Tibial nerve (tissue), 3 donors: ENCODE measurements around the gene MYO1D.

Source experiments
- POLR2A ChIP-seq, 2 donors: fragments of 450-650 bp; IDR thresholded peaks; one replicate each; pipeline ENCODE4 v1.6.1; 2017; ENCODE audit warnings: antibody characterized with exemption in 2 of 2, mild to moderate bottlenecking in 2 of 2, moderate library complexity in 2 of 2
- TF ChIP-seq, protein P1 (sequence below), 5 experiments: fragments of 200-600 bp in 3 of 5; fragments of 450-650 bp in 2 of 5; sonication (generic) in 3 of 5; IDR thresholded peaks; one replicate each; pipeline ENCODE4 v1.5.1; 2016 to 2019; ENCODE audit warnings: antibody characterized with exemption in 5 of 5, mild to moderate bottlenecking in 3 of 5, moderate library complexity in 2 of 5

DNA sequence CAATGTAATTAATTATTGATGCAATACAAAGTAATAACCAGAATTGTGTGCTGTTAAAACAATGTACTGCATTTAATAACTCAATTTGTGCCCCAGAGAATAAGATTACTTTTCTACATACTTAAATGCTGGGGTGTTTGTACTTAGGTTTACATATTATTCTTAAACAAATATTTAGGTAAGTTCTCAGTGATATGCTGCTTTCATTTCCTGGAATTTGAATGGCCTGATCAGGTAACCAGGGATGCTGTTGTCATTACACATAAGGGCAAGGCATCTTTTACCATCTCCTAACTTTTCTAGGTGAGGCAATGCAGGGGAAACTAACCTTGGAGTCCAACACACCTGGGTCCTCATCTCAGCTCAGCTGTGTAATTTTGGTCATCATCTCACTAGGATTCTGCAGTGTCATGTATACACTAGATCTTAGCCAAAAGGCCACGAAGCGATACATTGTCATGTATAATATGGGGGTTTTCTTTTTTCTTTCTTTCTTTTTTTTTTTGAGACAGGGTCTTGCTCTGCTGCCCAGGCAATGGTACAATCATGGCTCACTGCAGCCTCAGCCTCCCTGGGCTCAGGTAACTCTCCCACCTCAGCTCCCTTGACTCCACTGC is 45.2 kb downstream of the MYO1D start:
- TF ChIP-seq, protein P1, sequence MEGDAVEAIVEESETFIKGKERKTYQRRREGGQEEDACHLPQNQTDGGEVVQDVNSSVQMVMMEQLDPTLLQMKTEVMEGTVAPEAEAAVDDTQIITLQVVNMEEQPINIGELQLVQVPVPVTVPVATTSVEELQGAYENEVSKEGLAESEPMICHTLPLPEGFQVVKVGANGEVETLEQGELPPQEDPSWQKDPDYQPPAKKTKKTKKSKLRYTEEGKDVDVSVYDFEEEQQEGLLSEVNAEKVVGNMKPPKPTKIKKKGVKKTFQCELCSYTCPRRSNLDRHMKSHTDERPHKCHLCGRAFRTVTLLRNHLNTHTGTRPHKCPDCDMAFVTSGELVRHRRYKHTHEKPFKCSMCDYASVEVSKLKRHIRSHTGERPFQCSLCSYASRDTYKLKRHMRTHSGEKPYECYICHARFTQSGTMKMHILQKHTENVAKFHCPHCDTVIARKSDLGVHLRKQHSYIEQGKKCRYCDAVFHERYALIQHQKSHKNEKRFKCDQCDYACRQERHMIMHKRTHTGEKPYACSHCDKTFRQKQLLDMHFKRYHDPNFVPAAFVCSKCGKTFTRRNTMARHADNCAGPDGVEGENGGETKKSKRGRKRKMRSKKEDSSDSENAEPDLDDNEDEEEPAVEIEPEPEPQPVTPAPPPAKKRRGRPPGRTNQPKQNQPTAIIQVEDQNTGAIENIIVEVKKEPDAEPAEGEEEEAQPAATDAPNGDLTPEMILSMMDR (IDR thresholded peaks at IDR 0.05): no peak
- no peak for TF ChIP-seq POLR2A (IDR thresholded peaks at IDR 0.05)
